ENCODE results near the gene RIOK3.
"Not testable (repeated sequence)": the region's sequence is repeated elsewhere in the genome, so short reads cannot be mapped to it uniquely, and the experiment has no call there.

RIOK3 gene, protein sequence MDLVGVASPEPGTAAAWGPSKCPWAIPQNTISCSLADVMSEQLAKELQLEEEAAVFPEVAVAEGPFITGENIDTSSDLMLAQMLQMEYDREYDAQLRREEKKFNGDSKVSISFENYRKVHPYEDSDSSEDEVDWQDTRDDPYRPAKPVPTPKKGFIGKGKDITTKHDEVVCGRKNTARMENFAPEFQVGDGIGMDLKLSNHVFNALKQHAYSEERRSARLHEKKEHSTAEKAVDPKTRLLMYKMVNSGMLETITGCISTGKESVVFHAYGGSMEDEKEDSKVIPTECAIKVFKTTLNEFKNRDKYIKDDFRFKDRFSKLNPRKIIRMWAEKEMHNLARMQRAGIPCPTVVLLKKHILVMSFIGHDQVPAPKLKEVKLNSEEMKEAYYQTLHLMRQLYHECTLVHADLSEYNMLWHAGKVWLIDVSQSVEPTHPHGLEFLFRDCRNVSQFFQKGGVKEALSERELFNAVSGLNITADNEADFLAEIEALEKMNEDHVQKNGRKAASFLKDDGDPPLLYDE

DNA sequence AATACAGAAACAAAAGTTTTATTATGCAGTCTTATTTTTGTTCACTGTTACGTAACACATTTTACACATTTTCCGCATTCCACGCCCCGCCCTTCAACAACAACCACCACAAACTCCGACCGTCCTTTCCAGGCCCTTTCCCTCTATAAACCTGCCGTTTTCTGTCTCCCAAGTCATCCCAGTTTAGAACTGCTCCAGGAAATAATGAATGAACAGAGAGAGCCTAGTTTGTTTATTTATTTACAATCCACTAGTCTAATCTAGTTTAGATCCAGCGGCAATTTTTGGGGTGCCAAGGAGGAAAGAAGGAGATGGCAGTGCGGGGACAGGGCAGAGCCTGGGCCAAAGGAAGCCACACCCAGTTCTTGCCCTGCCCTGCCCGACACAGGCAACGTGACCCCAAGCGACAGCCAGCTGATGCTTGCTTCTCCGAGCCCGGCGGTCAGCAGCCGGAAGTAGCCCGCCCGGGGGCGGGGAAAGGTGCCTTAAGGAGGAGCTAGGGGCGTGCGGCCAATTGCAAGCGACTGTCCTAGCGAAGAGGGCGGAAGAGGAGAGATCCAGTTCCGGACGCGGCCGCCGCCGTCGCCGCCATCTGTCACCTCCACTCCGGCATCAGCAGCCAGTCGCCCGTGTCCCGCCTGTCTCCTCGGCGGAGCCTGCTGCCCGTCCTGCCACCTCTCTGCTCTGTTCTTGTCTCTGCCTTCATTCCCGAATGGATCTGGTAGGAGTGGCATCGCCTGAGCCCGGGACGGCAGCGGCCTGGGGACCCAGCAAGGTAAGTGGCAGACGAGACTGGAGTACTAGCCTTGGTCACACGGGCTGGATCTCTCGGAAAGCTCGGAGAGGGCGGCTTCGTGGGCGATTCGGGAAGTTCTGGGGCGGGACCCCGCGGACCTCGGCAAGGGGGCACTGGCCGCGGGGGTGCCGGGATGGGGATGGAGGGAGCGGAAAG, at the start of gene RIOK3:
TSS of gene RIOK3 (plus strand) at position 560 of the 952 bp plus-strand sequence. CDS start at position 713, 153 bp downstream.
- peak; percentile 85 for DNase-seq

DNA sequence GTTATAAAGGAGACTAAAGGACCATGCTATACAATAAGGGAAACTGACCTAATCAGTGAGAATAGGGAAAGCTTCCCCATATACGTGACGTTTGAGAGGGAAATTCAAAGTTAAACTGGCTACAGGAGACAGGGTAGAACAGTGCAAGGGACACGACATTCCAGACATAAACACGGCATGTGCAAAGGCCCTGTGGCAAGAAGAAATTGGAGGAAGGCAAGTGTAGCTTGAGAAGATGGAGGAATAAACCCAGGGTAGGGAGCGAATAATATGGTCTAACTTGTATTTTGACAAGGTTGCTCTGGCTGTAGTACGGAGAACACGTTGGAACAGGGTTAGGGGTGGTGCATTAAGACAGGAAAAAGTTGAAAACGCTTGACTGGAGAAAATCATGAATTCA, 49.8 kb upstream of the RIOK3 start:
- no peak for DNase-seq

DNA sequence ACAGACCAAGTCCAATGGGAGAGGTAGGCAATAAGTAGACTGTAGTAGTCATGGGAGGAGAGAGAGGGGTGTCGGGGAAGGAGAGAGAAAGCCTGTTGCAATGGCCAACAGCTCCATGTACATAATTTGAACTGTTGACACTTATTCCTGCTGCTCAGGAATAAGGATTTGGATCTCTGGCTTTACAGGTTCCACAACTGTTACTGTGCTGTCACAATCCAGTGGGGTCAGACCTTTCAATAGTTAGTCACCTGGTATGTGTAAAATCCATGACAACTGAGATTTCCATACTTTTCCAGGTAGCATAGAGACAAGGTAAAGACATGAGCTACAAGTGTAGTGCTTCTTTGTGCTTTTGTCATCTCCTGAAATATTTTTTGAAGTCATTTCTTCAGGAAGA, 47.5 kb upstream of the RIOK3 start:
- DNase-seq: no peak

DNA sequence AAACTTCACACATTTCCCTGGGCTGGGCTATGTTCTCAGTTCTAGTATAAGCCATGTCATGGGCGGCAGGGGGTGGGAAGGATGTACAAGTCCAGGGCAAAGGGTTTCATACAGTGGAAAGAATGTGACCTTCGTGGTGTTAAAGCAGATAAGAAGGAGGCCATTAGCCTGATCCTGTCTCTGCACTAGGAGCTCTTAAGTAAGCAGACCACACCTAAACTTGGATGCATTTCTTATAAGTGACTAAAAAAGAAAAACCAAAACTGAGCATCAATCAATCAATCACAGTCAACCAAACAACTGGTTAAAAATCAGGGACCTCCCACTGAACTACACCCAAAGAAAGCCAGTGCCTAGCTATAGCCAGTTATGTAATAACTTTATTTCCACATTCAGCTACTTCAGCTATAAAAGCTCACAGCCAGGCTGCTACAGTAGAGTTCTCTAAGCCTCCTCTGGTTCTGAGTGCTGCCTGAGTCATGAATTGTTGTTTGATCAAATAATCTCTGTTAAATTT, 46.8 kb upstream of the RIOK3 start:
- DNase-seq: no peak

DNA sequence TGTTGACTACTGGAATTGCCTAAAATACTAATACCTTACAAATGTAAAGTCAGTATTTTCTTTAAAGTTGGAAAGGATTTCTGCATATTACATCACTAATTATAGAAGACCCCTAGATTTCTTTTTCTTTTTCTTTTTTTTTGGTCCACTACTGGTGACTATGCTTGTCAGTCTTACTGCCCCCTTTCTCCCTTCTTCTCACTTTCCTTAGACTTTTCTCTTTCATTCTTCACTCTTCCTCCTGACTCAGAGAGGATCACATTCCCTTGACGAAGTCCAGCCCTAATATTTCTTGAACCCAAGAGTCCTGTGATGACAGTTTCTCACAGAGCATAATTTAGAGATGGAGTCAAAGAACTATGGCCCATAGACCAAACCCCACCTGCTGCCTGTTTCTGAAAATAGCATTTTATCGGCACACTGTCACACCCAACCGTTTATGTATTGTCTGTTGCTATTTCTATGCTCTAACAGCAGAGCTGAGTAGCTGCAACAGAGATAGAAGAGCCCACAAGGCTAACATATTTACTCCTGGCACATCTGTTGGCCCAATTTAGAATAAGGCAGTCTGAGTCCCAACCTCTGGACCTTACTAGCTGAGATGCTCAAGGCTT, 40.6 kb upstream of the RIOK3 start:
- no peak for DNase-seq

DNA sequence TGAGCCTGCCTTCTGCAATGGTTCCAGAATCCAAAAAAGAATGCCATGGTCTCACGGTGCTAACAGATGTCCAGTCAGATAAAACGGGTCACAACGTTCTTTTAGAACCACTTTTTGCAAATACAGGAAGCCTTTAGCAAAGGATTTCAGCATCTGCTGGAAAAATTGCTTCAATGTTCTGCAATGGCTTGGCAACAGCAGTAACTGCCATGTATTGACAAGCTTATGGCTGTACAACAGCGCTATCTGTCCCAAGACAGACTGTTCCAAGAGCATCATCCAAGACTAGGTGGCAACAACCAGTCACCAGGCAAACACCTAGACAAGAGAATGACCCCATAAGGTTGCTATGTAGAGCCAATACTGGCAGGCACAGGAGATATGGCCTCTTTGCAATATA, 37.6 kb upstream of the RIOK3 start:
- no peak for DNase-seq

DNA sequence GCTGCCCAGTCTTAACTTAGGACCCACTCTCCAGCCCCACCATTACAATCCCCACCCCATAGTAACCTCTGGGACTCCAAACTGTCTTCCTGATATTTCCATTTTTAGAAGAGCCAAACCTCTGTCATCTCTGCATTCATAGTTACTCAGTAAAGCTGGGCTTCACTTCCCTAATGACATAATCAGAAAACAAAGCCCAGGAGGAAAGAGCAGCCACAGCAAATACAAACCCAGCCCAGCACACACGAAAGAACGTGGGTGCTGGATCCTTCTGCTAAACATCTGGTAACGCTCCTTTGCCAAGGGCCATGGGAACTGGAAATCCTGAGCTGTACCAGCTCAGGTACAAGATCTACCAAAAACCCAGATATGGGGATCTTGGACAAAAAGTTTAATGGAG, 36.8 kb upstream of the RIOK3 start:
- DNase-seq: no peak

DNA sequence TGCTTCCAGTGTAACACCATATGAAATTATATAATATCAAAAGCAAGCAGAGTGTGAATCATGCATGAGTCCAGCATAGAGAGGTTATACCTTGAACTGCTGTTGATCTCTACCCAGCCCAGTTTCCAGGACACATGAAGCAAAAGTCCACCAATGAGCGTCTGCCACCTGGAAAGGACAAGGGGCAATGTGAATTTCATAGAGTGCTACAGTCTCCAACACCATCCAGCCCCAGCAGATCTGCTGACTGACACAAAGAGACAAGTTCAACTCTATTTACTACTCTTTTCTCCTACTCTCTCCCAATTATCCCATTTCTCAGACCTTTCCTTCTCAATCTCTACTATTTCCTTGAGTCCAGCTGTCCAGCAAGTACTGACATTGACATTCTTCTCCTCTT, 31.8 kb upstream of the RIOK3 start:
- no peak for DNase-seq

DNA sequence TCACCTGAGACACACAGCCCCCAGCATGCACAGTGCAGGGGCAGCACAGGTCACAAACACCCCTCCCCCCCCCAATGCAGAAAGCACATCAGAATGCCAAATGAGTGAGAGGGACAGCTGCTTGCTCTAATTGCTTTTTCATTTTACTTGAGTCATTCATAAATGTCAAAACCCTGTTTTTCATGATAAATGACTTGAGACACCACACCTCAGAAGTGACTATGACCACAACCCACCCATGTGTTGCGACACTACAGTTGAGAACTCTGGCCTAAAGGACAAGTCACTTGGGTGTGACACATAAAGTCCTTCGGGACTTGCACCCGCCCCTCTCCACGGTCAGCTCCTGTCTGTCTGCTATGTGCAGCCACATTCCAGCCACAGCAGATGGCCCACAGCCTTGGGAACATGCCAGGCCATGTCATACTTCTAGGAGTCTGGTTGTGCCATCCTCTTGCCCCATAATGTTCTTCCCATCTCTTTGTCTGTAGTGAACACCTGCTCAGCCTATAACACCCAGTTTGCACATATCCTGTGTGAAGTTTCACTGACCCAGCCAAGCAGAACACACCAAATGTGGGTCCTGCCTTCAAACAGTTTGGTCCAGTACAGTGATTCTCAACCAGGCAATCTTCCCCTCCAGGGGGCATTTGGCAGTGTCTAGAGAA, 30.2 kb upstream of the RIOK3 start:
- no peak for DNase-seq

DNA sequence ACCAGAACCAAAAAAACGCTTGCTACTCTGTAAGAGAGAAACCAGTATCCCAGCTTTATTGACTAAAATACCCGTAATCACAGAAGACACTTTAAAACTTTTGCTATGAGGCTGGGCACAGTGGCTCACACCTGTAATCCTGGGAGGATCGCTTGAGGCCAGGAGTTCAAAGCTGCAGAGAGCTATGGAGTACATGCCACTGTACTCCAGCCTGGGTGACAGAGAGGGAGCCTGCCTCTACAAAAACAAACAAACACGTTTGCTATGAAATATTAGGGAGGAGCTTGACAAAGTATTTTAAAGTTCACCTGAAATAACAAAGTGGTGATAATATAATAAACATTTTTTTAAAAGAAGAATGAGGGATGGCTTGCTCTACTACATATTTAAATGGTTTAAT, 28.5 kb upstream of the RIOK3 start:
- DNase-seq: no peak

DNA sequence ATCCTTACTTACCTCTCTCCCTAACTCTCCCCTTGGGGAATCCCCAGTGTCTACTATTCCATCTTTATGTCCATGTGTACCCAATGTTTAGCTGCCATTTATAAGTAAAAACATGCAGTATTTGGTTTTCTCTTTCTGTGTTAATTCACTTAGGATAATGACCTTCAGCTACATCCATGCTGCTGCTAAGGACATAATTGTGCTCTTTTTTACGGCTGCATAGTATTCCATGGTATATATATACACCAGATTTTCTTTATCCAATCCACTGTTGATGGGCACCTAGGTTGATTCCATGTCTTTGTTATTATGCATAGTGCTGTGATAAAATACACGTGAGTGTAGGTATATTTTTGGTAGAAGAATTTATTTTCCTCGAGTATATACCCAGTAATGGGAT, 24.3 kb upstream of the RIOK3 start:
- no peak for DNase-seq

DNA sequence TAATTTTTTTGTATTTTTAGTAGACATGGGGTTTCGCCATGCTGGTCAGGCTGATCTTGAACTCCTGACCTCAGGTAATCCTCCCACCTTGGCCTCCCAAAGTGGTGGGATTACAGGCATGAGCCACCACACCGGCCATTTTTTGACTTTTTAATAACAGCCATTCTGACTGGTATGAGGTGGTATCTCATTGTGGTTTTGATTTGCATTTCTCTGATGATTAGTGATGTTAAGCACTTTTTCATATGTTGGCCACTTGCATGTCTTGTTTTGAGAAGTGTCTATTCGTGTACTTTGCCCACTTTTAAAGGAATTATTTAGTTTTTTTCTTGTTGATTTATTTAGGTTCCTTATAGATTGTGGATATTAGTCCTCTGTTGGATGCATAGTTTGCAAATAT, 23.5 kb upstream of the RIOK3 start:
- not testable (repeated sequence) for DNase-seq

DNA sequence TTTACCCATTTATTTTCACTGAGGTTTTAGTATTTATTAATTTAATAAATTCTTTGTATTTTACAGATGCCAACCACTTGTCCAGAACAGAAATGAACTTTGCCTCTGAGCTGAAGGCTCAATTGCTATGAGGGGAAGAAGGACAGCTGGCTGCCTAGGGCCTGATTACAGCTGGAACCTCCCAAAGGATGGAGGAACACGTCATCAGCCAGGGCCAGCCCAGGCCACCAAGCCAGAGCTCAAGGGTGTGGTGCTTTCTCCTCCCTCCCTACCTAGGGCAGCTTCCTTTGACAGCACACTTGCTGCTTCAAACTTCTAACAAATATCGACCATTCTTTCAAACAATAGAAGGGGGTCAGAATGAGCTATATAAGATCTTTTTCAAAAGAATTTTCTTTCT, 19.7 kb upstream of the RIOK3 start:
- DNase-seq: no peak

DNA sequence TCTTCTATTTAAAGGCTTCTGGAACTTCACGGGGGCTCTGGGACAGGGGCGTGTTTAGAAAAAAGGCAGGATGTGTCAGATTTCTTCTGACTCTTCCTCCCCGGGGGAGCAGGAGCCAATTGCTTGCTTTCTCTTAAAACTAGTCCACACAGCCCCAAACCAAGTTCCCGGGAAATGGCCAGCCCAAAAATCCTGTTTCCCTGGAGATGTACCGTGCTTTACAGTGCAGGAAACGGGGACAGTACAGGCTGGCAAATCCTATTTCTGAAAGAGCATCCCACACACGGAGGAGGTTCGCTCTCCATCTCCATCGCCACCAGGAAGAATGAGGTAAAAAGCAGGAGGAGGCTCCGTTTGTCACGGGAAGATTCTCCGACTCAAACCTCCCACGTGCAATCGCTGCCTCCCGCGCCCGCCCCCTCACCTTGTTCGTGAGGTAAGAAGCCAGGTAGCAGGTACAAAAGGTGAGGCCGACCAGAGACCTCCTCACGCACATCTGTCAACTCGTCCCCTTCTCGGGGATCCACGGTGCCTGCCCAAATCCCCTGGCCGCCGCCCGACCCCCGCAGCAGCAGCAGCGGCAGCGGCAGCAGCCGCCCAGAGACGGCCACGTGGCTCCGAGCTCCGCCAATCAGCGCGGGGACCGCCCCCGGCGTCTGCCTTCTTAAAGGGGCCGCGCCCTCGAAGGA, 15.6 kb upstream of the RIOK3 start:
- peak; percentile 72 for DNase-seq

DNA sequence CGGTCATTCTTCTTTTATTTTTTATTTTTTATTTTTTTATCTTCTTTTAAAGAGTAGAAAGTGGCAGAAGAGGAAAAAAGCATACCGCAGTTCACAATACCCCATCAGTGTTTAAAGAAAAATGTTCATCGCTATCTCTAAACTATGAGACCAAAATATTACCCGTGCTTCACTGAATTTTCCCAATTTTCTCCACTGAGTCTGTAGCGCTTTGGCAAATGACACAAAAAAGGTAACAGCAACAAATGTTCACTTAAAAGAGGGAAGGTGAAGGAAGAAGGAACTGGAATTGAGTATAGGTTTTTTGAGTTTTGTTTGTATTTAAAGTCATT, 15.1 kb upstream of the RIOK3 start:
- no peak for DNase-seq

DNA sequence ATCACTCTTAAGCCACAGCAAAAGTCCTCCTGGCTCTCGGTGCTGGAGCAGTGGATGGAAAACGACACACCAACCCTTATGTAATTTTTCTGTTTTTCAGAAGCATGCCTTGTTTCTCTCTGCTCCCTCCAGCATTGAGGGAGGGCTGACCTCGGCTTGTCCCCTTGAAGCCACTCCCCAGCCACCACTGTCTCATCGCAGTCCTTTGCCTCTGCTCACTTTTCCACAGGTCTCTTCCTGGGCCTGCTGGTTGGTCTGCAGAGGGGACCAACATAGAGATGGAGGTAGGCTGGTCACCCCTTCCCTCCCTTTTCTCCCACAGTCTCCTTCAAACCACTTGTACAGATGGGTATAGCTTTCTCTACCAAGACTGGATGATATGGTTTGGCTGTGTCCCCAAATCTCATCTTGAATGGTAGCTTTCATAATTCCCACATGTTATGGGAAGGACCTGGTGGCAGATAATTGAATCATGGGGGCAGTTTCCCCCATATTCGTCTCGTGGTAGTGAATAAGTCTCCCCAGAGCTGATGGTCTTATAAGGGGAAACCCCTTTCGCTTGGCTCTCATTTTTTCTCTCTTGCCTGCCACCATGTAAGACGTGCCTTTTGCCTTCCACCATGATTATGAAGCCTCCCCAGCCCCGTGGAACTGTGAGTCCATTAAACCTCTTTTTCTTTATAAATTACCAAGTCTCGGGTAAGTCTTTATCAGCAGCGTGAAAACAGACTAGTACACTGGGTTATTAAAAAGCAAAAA, 14.3 kb upstream of the RIOK3 start:
- DNase-seq: no peak

DNA sequence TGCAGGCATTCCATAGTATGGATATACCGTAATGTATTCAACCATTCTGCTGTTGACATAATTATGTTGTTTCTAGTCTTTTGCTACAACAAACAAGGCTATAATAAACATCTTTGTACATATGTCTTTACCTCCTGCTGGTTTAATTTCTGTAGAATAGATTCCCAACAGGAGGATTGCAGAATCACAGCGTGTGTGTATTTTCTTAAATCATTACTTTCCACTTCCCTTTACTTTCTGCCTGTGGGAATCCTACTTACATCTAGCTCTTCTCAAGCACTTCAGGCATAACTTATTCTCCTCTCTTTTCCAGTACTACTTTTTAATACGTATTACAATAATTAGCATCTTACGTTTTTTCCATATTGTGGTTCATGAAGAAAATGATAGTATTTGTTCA, 13.0 kb upstream of the RIOK3 start:
- no peak for DNase-seq

DNA sequence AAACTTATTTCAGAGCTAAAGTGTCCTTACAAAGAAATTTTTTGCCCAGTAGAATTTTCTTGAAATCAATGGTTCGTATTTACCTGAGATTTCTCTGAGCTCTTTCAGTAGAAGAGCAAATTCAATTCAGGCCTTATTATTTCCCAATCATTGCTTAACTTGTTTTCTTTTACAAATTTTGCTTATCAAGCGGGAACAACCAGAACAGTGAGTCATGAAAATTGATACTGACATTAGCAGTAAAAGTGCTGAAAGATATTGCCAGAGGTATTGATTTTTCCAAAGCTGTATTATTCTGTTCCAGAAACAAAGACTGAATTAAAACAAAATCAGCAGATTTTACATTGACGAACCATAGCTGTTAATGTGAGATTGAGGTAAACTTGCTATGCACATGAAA, 10.1 kb upstream of the RIOK3 start:
- DNase-seq: no peak

DNA sequence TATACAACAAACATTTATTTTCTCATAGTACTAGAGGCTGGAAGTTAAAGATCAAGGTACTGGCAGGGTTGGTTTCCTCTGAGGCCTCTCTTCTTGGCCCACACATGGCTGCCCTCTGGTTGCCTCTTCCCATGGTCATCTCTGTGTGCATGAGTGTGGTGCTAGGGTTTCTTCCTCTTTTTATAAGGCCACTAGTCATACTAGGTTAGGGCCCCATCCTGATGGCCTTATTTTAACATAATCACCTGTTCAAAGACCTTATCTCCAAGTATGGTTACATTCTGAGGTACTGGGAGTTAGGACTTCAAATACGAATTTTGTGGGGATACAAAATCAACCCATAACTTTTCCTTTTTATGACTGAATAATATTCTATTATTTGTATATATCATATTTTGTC, 4.8 kb upstream of the RIOK3 start:
- DNase-seq: no peak

DNA sequence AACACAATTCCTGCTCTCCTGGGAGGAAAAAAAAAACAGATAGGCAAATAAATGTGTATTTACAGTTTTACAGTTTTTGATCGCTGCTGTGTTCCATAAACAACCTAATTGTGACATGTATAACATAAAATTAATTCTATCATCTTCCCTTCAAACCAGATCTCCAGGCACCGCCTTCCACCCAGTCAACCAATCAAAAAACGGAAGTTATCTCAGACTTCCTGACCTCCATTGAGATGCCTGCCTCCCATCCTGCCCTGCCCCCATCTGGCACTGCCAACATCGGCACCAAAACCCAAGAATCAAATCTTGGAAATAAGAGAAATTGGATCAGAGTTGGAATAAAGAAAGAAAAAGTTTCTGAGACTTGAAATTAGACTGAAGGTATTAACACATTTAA, 3.1 kb upstream of the RIOK3 start:
- DNase-seq: no peak

DNA sequence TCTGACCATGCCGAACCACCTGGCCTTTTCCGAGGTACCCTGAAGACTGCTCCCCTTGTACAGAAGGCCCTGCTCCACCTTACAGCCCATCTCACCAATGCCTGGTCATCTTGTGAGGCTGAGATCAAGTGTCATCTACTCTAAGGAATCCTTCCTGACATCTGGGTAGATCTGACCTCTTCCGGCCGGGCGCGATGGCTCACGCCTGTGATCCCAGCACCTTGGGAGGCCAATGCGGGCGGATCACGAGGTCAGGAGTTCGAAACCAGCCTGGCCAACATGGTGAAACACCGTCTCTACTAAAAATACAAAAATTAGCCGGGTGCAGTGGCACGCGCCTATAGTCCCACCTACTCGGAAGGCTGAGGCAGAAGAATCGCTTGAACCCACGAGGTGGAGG, 2.1 kb upstream of the RIOK3 start:
- DNase-seq: no peak
